Measurements from ENCODE around the gene CCDC141. TPM values are rescaled to one million over a fixed set of nuclear protein-coding genes. Genes with fewer than 3 reads are reported as not detected.

The CCDC141 gene
- total RNA-seq, 3 donors from 2014 or later: 0.58 to 0.84 (median 0.74) TPM

DNA sequence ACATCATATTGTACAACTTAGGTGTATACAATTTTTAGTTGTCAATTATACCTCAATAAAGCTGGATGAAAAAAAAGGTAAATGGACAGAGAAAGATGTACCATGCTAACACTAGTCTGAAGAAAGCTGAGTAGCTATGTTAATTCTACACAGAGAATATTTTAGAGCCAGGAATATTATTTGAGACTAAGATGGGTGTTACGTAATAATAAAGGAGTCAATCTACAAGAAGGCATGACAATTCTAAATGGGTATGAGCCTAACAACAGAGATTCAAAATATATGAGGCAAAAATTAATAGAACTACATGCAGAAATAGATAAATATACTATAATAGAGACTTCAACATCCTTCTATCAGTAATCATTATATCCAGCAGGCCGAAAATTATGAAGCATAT lies 69.1 kb downstream of the CCDC141 start:
- no peak for DNase-seq
- Mint-ChIP-seq H3K4me1 (ENCODE audit: low read depth) (no peaks in the 10 kb centered on the region), H3K36me3 (ENCODE audit: insufficient read depth) (peaks cover 1% of the 10 kb centered on the region), H3K9me3 (no peaks in the 10 kb centered on the region), H3K27me3 (ENCODE audit: low read depth) (no peaks in the 10 kb centered on the region), H3K4me3 (no peak overlapping the region)
- no peak for ATAC-seq

DNA sequence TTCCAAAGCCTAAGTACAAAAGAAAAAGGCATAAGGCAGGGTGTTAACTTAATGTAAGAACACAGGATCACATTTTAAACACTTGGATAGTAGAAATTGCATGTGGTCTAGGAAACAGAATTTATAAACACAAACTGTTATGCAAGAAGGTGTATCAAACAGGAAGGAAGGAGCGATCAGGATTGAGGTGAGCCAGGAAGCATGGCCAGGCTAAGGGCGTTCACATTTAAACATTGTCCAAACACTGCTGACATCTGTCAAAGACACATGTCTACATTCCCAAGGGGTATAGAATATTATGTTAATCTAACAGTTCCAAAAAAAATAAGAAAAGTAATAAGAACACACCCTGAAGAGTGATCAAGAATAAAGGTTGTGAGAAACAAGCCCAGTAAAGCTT lies 71.3 kb downstream of the CCDC141 start:
- ATAC-seq (no peak), DNase-seq (no peak)
- Mint-ChIP-seq H3K36me3 (ENCODE audit: insufficient read depth) (peaks cover 1% of the 10 kb centered on the region), H3K27me3 (ENCODE audit: low read depth) (no peaks in the 10 kb centered on the region), H3K9me3 (no peaks in the 10 kb centered on the region), H3K4me1 (ENCODE audit: low read depth) (no peaks in the 10 kb centered on the region), H3K4me3 (no peak overlapping the region)

DNA sequence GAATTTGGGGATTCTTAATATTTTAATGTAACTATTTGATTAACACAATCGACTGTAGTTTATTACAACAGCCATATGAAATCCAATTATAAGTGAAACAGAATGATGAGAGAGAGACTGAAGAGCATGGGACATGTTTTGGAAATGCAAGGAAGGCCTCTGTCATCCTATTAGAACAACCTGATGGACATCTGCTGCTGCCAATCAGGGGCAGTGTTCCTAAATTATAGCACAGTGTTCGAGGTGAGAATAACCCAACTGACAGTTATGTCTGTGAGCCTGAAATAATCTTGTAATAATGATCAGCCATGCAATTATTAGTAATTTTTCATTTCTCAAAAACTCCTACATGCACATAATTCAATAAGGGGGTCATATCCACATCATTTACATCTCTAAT lies 73.6 kb downstream of the CCDC141 start:
- Mint-ChIP-seq H3K4me3 (no peak overlapping the region), H3K9me3 (no peaks in the 10 kb centered on the region), H3K27me3 (ENCODE audit: low read depth) (no peaks in the 10 kb centered on the region), H3K36me3 (ENCODE audit: insufficient read depth) (peaks cover 1% of the 10 kb centered on the region), H3K4me1 (ENCODE audit: low read depth) (no peaks in the 10 kb centered on the region)
- no peak for DNase-seq
- no peak for ATAC-seq

DNA sequence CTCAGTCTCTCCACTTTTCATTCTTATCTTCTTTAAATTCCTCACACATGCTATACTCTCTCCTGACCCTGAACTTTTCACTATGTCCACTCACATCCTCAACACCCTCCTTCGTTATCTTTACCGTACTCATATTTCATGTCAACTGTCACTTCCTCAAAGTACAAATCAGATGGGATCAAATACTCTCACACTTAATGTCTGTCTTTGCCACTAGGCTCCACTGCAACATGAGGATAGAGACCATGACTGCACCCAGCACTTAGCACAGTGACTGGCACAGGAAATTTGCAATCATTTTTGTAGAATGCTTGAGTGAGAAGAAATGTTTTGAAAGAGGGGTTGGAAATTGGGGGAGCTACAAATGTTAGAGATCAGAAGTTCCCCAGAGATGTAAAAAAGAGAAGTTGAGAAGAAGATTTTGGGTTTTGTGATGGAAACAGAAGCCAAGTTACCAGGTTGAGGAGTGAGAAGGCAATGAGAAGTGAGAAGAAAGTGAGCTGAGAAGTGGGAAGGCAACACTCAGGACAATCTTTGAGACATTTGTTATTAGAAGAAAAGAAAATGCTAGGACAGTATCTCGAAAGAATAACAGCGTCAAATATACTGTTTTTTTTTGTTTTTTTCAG lies 87.0 kb downstream of the CCDC141 start:
- no peaks in the 10 kb centered on the region for H3K4me1 Mint-ChIP-seq (ENCODE audit: low read depth)
- H3K36me3 Mint-ChIP-seq (ENCODE audit: insufficient read depth): peaks cover 12% of the 10 kb centered on the region
- H3K27me3 Mint-ChIP-seq (ENCODE audit: low read depth): no peaks in the 10 kb centered on the region
- H3K4me3 Mint-ChIP-seq: no peak overlapping the region
- DNase-seq (no peak), ATAC-seq (no peak)
- no peaks in the 10 kb centered on the region for H3K9me3 Mint-ChIP-seq

DNA sequence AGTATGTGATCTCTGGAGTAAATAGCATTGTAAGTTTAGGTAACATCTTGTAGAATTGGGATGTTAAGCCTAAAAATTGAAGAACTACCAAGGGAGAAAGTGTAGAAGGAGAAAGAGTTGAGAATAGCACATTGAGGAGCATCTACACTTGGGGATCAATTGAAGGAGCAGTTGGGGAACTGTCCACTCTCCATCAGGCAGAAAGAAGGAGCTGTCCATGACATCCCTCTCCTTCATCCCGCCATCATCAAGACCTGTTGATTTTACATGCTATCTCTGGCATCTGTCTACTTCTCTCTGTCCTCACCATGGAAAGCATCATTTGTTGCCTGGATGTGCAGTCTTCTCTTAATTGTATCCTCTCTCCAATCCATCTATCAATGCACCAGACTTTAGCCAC lies 87.8 kb downstream of the CCDC141 start:
- Mint-ChIP-seq H3K36me3 (ENCODE audit: insufficient read depth) (peaks cover 14% of the 10 kb centered on the region), H3K4me1 (ENCODE audit: low read depth) (no peaks in the 10 kb centered on the region), H3K9me3 (no peaks in the 10 kb centered on the region), H3K27me3 (ENCODE audit: low read depth) (no peaks in the 10 kb centered on the region), H3K4me3 (no peak overlapping the region)
- ATAC-seq (no peak), DNase-seq (no peak)

DNA sequence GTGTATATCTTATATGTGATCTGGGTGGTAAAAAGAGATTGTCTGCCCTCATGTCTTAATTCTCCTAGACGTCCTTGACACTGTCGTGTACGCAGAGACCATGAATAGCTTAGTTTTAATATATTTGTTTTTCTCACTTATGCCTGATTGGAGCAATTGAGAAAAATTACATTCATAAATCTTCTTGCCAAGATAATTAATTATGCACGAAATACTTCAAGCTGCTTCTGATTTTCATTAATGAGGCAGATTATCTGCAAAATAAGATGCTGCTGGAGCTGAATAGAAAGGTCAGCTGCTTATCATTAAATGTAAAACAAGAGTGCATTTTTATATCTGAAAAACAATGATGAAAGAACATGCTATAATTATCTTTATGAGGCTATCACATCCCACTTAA lies 95.9 kb downstream of the CCDC141 start:
- H3K9me3 Mint-ChIP-seq: no peaks in the 10 kb centered on the region
- ATAC-seq (no peak), DNase-seq (no peak)
- peaks cover 6% of the 10 kb centered on the region for H3K36me3 Mint-ChIP-seq (ENCODE audit: insufficient read depth)
- no peak overlapping the region for H3K4me3 Mint-ChIP-seq
- no peaks in the 10 kb centered on the region for H3K27me3 Mint-ChIP-seq (ENCODE audit: low read depth)
- H3K4me1 Mint-ChIP-seq (ENCODE audit: low read depth): no peaks in the 10 kb centered on the region

DNA sequence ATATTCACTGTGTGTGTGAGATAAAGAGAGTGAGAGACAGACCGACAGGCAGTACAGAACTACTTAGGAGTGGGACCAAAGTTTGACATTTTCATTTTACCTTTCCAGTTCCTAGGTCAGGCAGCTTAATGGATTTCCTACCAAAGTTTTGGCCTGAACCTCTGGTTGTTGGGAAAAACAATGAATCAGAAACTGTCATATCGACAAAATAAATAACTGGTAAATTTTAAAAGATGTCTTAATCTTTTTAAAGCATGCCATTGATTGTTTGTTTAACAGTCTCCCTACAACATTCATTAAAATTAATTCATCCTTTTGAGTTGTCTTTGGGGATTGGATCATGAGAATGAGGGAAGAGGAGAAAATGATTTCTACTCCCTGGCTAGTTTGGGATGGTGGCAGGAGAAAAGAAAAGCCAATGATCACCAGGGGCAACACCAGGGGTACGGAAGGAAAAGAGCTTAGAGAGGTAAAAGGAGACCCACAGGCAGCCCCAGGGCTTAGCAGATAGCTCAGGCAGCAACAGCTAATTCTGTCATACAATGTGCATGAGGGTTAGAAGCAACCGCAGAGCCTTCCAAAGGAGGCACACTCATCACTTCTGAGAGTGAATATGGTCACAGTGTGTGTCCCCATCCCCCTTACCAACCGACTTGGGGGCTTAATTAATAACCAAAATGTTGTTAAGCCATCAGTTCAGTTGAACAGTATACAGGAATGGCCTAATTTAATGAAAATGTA lies 98.5 kb downstream of the CCDC141 start:
- Mint-ChIP-seq H3K4me1 (ENCODE audit: low read depth) (no peaks in the 10 kb centered on the region), H3K36me3 (ENCODE audit: insufficient read depth) (peaks cover 4% of the 10 kb centered on the region), H3K27me3 (ENCODE audit: low read depth) (no peaks in the 10 kb centered on the region), H3K9me3 (no peaks in the 10 kb centered on the region), H3K4me3 (no peak overlapping the region)
- DNase-seq (no peak), ATAC-seq (no peak)

DNA sequence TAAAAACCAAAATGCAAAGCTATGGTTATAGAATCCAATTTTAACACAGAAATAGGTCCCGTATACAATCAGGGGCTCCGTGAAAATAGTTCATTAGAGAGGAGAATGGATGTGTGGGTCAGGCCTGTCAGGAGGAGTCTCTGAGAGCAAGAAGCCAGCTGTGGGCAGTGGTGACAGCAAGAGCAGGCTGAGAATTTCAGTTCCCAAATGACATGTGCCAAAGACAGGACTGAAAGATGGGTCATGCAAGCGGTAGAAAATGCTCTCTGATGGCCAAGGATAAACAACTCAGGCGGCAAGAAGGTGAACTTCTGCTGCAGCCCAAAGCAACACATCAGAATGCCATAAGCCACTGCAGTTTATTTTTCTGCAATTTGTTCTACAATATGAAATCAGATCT lies 100.4 kb downstream of the CCDC141 start:
- DNase-seq: no peak
- ATAC-seq: no peak
- Mint-ChIP-seq H3K36me3 (ENCODE audit: insufficient read depth) (peaks cover 4% of the 10 kb centered on the region), H3K4me3 (no peak overlapping the region), H3K27me3 (ENCODE audit: low read depth) (no peaks in the 10 kb centered on the region), H3K4me1 (ENCODE audit: low read depth) (no peaks in the 10 kb centered on the region), H3K9me3 (no peaks in the 10 kb centered on the region)

DNA sequence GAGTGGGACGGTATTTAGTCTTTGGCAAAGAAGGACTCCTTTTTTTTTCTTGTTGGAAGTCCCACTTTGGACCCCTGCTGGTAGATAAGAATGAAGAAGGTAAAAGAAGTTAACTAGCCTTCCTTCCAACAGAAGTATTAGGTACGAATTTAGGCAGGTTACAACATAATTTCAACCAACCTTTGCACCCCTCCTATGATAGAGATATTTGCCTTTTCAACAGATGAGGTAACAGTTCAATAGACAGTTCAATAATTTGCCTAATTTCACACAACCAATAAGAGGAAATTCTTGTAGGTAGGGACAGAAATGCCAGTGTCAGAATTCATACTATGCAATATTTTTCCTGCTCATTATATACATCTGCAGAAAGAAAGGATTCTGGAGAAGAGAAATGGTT lies 100.8 kb downstream of the CCDC141 start:
- Mint-ChIP-seq H3K4me1 (ENCODE audit: low read depth) (no peaks in the 10 kb centered on the region), H3K4me3 (no peak overlapping the region), H3K27me3 (ENCODE audit: low read depth) (no peaks in the 10 kb centered on the region), H3K36me3 (ENCODE audit: insufficient read depth) (peaks cover 4% of the 10 kb centered on the region), H3K9me3 (no peaks in the 10 kb centered on the region)
- ATAC-seq: no peak
- no peak for DNase-seq

DNA sequence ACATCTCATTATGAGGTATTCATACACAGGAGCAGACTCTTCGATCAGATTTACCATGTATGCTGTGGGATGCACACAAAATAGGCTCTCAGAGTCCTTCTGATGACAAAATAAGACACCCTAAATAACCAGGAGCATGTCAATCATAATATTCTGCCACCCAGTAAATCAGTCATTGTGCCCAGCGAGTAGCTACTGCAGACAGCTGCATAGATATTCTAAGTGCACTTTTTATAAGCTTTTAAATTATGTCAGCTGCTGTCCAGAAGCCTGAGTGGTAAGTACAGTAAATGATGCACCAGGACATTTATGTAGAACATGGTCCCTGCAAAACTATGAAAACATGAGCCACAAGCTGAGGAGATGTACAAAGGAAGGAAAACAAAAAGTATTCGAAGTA lies 102.9 kb downstream of the CCDC141 start:
- Mint-ChIP-seq H3K27me3 (ENCODE audit: low read depth) (no peaks in the 10 kb centered on the region), H3K4me3 (no peak overlapping the region), H3K36me3 (ENCODE audit: insufficient read depth) (peaks cover 11% of the 10 kb centered on the region), H3K9me3 (no peaks in the 10 kb centered on the region), H3K4me1 (ENCODE audit: low read depth) (no peaks in the 10 kb centered on the region)
- DNase-seq: no peak
- ATAC-seq: no peak

DNA sequence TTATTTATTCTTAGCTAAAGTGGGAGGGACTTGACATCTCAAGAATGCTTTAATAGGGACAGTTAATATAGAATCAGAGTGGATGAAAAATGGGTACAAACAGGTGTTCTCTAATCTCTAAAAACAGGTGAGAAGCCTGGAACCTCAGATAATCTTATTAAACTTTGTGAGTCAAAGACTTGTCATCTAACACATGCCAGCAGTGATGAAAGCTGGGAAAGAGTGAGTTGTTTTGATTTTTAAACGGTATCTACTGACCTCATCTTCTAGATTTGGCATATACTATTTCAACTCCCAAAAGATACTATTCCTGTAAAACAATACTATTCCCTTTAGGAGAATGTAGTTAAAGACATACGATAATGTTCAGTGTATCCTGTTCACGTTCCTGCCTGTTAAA lies 103.4 kb downstream of the CCDC141 start:
- ATAC-seq (no peak), DNase-seq (no peak)
- Mint-ChIP-seq H3K4me1 (ENCODE audit: low read depth) (no peaks in the 10 kb centered on the region), H3K27me3 (ENCODE audit: low read depth) (no peaks in the 10 kb centered on the region), H3K36me3 (ENCODE audit: insufficient read depth) (peaks cover 10% of the 10 kb centered on the region), H3K9me3 (no peaks in the 10 kb centered on the region), H3K4me3 (no peak overlapping the region)

DNA sequence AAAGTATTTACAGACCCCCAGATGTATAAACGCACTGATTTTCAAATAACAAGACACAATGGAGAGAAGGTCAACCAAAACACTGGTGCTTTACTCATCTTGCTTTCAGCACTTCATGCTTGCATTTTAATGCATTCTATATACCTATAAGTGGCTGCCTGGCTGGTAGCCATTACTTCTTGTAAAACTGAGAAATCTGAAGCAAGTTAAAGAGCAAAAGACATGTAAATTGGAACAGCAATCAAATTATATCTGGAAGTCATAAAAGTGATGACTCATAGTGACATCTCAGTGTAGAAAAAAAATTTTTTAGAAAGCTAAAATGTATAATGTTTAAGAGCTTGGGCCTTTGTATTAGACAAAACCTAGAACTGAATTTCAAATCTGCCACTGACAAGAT lies 106.2 kb downstream of the CCDC141 start:
- Mint-ChIP-seq H3K4me1 (ENCODE audit: low read depth) (no peaks in the 10 kb centered on the region), H3K27me3 (ENCODE audit: low read depth) (no peaks in the 10 kb centered on the region), H3K4me3 (no peak overlapping the region), H3K36me3 (ENCODE audit: insufficient read depth) (peaks cover 16% of the 10 kb centered on the region), H3K9me3 (no peaks in the 10 kb centered on the region)
- DNase-seq (no peak), ATAC-seq (no peak)

DNA sequence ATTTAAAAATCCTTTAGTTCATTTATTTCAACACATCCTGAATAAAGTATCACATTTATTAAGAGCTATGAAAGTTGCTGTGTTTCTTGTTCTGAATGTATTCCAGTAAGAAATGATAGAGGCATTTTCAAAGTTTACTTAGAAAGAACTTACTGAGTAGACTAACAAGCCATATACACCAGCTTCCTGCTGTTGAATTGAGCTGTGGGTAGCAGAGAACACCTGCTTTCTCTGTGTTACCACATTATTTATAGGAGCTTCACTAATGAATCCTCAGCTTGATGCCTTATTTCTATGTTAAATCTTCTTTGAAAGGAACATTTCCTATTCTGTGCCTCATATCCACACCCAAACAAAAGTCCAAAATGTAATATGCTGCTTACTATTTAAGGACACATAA lies 115.4 kb downstream of the CCDC141 start:
- Mint-ChIP-seq H3K9me3 (peaks cover 22% of the 10 kb centered on the region), H3K36me3 (ENCODE audit: insufficient read depth) (peaks cover 17% of the 10 kb centered on the region), H3K4me1 (ENCODE audit: low read depth) (no peaks in the 10 kb centered on the region), H3K27me3 (ENCODE audit: low read depth) (no peaks in the 10 kb centered on the region), H3K4me3 (no peak overlapping the region)
- no peak for DNase-seq
- no peak for ATAC-seq

DNA sequence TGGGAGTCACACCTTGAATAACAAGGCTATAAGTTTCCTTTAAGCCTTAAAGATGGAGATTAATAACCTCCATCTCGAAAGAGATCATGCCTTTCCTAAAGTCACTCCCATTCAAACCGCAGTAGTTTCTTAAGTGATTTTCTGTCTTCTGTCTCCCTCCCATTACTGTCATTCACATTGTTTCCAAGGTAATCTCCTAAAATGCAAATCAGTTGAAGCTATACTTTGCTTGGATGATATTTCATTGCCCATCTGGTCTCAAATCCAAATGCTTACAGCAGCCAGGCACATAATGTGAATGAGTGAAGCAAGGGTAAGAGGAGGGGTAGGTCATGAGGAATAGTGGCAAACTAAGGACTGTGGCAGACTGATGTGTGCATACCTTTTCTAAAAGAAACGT lies 116.4 kb downstream of the CCDC141 start:
- H3K9me3 Mint-ChIP-seq: peaks cover 22% of the 10 kb centered on the region
- H3K4me1 Mint-ChIP-seq (ENCODE audit: low read depth): no peaks in the 10 kb centered on the region
- no peaks in the 10 kb centered on the region for H3K27me3 Mint-ChIP-seq (ENCODE audit: low read depth)
- peaks cover 17% of the 10 kb centered on the region for H3K36me3 Mint-ChIP-seq (ENCODE audit: insufficient read depth)
- ATAC-seq (no peak), DNase-seq (no peak)
- H3K4me3 Mint-ChIP-seq: no peak overlapping the region

DNA sequence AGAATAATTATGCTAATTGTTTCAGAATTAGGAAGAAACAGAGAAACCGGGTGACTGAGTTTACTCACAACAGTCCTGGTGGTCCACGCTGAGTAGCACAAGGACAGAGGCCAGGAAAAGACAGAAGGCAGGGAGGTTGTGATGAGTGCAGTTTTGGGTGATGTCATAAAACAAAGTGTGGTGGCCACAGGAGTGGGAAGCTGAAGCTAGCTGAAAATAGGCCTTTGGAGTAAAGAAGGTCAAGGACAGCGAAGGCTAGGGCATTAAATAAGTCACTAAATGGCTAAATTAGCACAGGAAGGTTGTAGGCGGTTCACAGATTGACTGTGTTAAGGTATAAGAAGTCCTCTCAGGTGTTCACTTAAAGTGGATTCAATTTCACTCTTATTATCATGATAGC lies 121.9 kb downstream of the CCDC141 start:
- H3K36me3 Mint-ChIP-seq (ENCODE audit: insufficient read depth): peaks cover 10% of the 10 kb centered on the region
- H3K27me3 Mint-ChIP-seq (ENCODE audit: low read depth): no peaks in the 10 kb centered on the region

More for the DNA sequence above, 121.9 kb downstream of the CCDC141 start:
- ATAC-seq (no peak), DNase-seq (no peak)
- Mint-ChIP-seq H3K9me3 (no peaks in the 10 kb centered on the region), H3K4me1 (ENCODE audit: low read depth) (no peaks in the 10 kb centered on the region), H3K4me3 (no peak overlapping the region)
